HepG2 (cell line): ENCODE data around the gene OSBPL2. TPM values are rescaled to one million over a fixed set of nuclear protein-coding genes. Genes with fewer than 3 reads are reported as not detected.

Experiments used
- ATAC-seq: fragments of 200-7000 bp; cut with Tn5 transposase; 3 replicates; pipeline ENCODE4 v1.9.1; 2020; ENCODE audit warnings: mild to moderate bottlenecking, moderate library complexity
- BruUV-seq: library from RNA; stranded (reverse); fragments of 400-500 nt; replicated peaks from 2 replicates; lab custom pipeline; 2021; lab: Mats Ljungman, UMichigan
- CTCF ChIA-PET: fragments of 300-600 bp; formaldehyde crosslinking; extraction: SDS; loops from one replicate; lab custom pipeline; 2021; ENCODE audit warnings: low total read pairs, inconsistent platforms, low intra/inter-chr PET ratio; lab: Yijun Ruan, JAX
- POLR2A ChIA-PET: fragments of 350-600 bp; sonication (Branson Sonifier 250); formaldehyde crosslinking; loops from one replicate; lab custom pipeline; 2020; ENCODE audit warnings: antibody characterized with exemption, inconsistent platforms; lab: Yijun Ruan, JAX
- DNase-seq: peaks from one replicate; pipeline ENCODE4 v3.0.0-alpha.2; 2015; ENCODE audit warnings: low spot score
- FAIRE-seq: peaks from 3 replicates; lab custom pipeline; 2011; peaks lifted over from hg19 to GRCh38; lab: Jason Lieb, UNC
- H2AFZ ChIP-seq: one replicate; pipeline ENCODE4 v1.6.1; 2011; ENCODE audit warnings: low read length, inconsistent platforms
- H3K27ac ChIP-seq: fragments of 300-600 bp; 3 replicates; pipeline ENCODE4 v1.8.0; 2011; ENCODE audit warnings: mixed run types, mild to moderate bottlenecking, mixed read lengths, low read length, inconsistent platforms; ENCODE audit not compliant: insufficient read depth; ENCODE audit errors: extremely low read length
- H3K27me3 ChIP-seq, 2 experiments: fragments of 200-600 bp in 1 of 2; 2 replicates in 1 of 2; 3 replicates in 1 of 2; pipeline versions ENCODE4 v1.6.0 to v1.8.0; 2011; ENCODE audit warnings: low read length in 2 of 2, mild to moderate bottlenecking in 2 of 2, moderate library complexity in 2 of 2, inconsistent platforms in 1 of 2; ENCODE audit not compliant: insufficient read depth in 2 of 2, control insufficient read depth in 1 of 2
- H3K36me3 ChIP-seq, 2 experiments: fragments of 200-600 bp in 1 of 2; replicated peaks in 1 of 2; 2 replicates in 1 of 2; 3 replicates in 1 of 2; pipeline versions ENCODE4 v1.5.1 to v1.8.0; 2011; ENCODE audit warnings: low read length in 2 of 2, inconsistent platforms in 1 of 2; ENCODE audit not compliant: insufficient read depth in 2 of 2, control insufficient read depth in 1 of 2
- H3K4me1 ChIP-seq: 2 replicates; pipeline ENCODE4 v1.5.1; 2012; ENCODE audit warnings: low read length, inconsistent platforms; ENCODE audit not compliant: insufficient read depth
- H3K4me2 ChIP-seq: 2 replicates; pipeline ENCODE4 v1.6.0; 2011; ENCODE audit warnings: low read depth, low read length, inconsistent platforms
- H3K4me3 ChIP-seq, 3 experiments: fragments of 200-600 bp in 1 of 3; sonication (generic), shearing (Covaris generic) in 1 of 3; replicated peaks in 1 of 3; 2 replicates each; pipeline ENCODE4 v1.5.1; 2011 to 2016; ENCODE audit warnings: low read length in 3 of 3, inconsistent platforms in 2 of 3, low read depth in 2 of 3, mild to moderate bottlenecking in 2 of 3, control low read depth in 1 of 3, mixed read lengths in 1 of 3; ENCODE audit not compliant: insufficient read depth in 1 of 3
- H3K79me2 ChIP-seq: one replicate; pipeline ENCODE4 v1.6.1; 2011; ENCODE audit warnings: low read length, inconsistent platforms; ENCODE audit not compliant: insufficient read depth
- H3K9ac ChIP-seq: 2 replicates; pipeline ENCODE4 v1.6.0; 2011; ENCODE audit warnings: mild to moderate bottlenecking, low read depth, low read length, inconsistent platforms; ENCODE audit not compliant: insufficient read depth
- H3K9me3 ChIP-seq: 2 replicates; pipeline ENCODE4 v1.5.1; 2012; ENCODE audit warnings: mild to moderate bottlenecking, low read length
- H4K20me1 ChIP-seq: 2 replicates; pipeline ENCODE4 v1.6.0; 2011; ENCODE audit warnings: inconsistent platforms, mild to moderate bottlenecking, low read length, moderate library complexity; ENCODE audit not compliant: insufficient read depth
- CREB1 ChIP-seq, 2 experiments: fragments of 450-650 bp in 1 of 2; IDR thresholded peaks; 2 replicates each; pipeline ENCODE4 v1.6.1; 2016 to 2017; ENCODE audit warnings: control low read depth in 1 of 2, mild to moderate bottlenecking in 1 of 2, missing compliant biosample characterization in 1 of 2, missing genetic modification characterization in 1 of 2
- FOXP1 ChIP-seq, 2 experiments: fragments of 450-650 bp in 1 of 2; IDR thresholded peaks; 2 replicates each; pipeline ENCODE4 v1.6.1; 2017 to 2018; ENCODE audit warnings: antibody characterized with exemption in 1 of 2
- PHF20 ChIP-seq: sonication (generic); formaldehyde crosslinking; IDR thresholded peaks from 2 replicates; pipeline ENCODE4 v1.5.0; 2020; ENCODE audit warnings: mild to moderate bottlenecking, missing genetic modification reagents
- SALL2 ChIP-seq: sonication (generic); formaldehyde crosslinking; IDR thresholded peaks from 2 replicates; pipeline ENCODE4 v1.8.1; 2023; ENCODE audit warnings: mild to moderate bottlenecking, missing genetic modification reagents, inconsistent platforms
- TEAD3 ChIP-seq: optimal IDR thresholded peaks from 2 replicates; pipeline ENCODE3; 2016; ENCODE audit warnings: borderline replicate concordance
- ZBTB20 ChIP-seq: sonication (generic); formaldehyde crosslinking; IDR thresholded peaks from 2 replicates; pipeline ENCODE4 v1.8.1; 2023; ENCODE audit warnings: missing genetic modification reagents, low read depth, mild to moderate bottlenecking, borderline replicate concordance
- ZMYM3 ChIP-seq: sonication (generic); formaldehyde crosslinking; IDR thresholded peaks from 2 replicates; pipeline ENCODE4 v1.5.1; 2020; ENCODE audit warnings: mild to moderate bottlenecking, missing genetic modification reagents
- ZNF136 ChIP-seq: sonication (generic); formaldehyde crosslinking; IDR thresholded peaks from 2 replicates; pipeline ENCODE4 v1.8.1; 2022; ENCODE audit warnings: low read depth, mild to moderate bottlenecking, moderate library complexity, missing genetic modification reagents
- ZNF33A ChIP-seq: sonication (generic); formaldehyde crosslinking; IDR thresholded peaks from 2 replicates; pipeline ENCODE4 v1.5.1; 2020; ENCODE audit warnings: missing genetic modification reagents, mild to moderate bottlenecking, moderate library complexity, borderline replicate concordance
- ZNF446 ChIP-seq: sonication (generic); formaldehyde crosslinking; IDR thresholded peaks from 2 replicates; pipeline ENCODE4 v1.5.0; 2020; ENCODE audit warnings: mild to moderate bottlenecking, missing genetic modification reagents
- ZNF460 ChIP-seq: sonication (generic); formaldehyde crosslinking; IDR thresholded peaks from 2 replicates; pipeline ENCODE4 v1.5.1; 2020; ENCODE audit warnings: missing genetic modification reagents, mild to moderate bottlenecking, borderline replicate concordance
- ZNF703 ChIP-seq: sonication (generic); formaldehyde crosslinking; IDR thresholded peaks from 2 replicates; pipeline ENCODE4 v1.5.1; 2020; ENCODE audit warnings: missing genetic modification reagents, mild to moderate bottlenecking, moderate library complexity, borderline replicate concordance
- ZNF704 ChIP-seq: sonication (generic); formaldehyde crosslinking; IDR thresholded peaks from 2 replicates; pipeline ENCODE4 v1.8.1; 2023; ENCODE audit warnings: mild to moderate bottlenecking, inconsistent platforms, moderate library complexity, missing genetic modification reagents, borderline replicate concordance
- ZNF75D ChIP-seq: sonication (generic); formaldehyde crosslinking; IDR thresholded peaks from 2 replicates; pipeline ENCODE4 v1.8.1; 2023; ENCODE audit warnings: missing genetic modification reagents, mild to moderate bottlenecking, borderline replicate concordance
- ZNF761 ChIP-seq: sonication (generic); formaldehyde crosslinking; conservative IDR thresholded peaks from 2 replicates; pipeline ENCODE4 v1.4.0; 2020; ENCODE audit warnings: mild to moderate bottlenecking, missing genetic modification reagents
- ZNF768 ChIP-seq: sonication (generic); formaldehyde crosslinking; IDR thresholded peaks from 2 replicates; pipeline ENCODE4 v1.4.0; 2020; ENCODE audit warnings: missing genetic modification reagents
- WGBS: methylation state at CpG from one replicate; pipeline ENCODE4 v1.1.6; 2017; ENCODE audit warnings: low lambda C conversion rate; 5-methylcytosine and 5-hydroxymethylcytosine counted together
- in situ Hi-C: cut with HindIII; loops from 2 replicates; pipeline ENCODE4 v1.10.0; 2017; ENCODE audit warnings: low pct_unique_long_range_greater_than_20kb; ENCODE audit not compliant: extremely low pct_ligation_motif_present
- intact Hi-C: fragments of 100-400 bp; cut with micrococcal nuclease; formaldehyde crosslinking; loops from one replicate; pipeline ENCODE4 v1.10.0; 2022; ENCODE audit not compliant: unreplicated experiment
- polyA plus RNA-seq, 8 experiments: library from polyadenylated mRNA; depleted of rRNA in 3 of 8; stranded (reverse) in 7 of 8; unstranded in 1 of 8; fragments of >200 nt; fragmentation: Illumina TruSeq in 4 of 8; extraction: Trizol in 4 of 8; gene quantifications; 2 replicates each; pipeline versions ENCODE4 v1.2.1 to v1.2.3, GENCODE V29; 2011 to 2016; ENCODE audit warnings: low read depth in 4 of 8, missing spikeins in 1 of 8, mixed read lengths in 1 of 8; ENCODE audit not compliant: insufficient read depth in 1 of 8
- total RNA-seq, 5 experiments: library from RNA; depleted of rRNA; stranded (reverse); fragments of >200 nt; fragmentation: Illumina TruSeq; extraction: Trizol; gene quantifications; 2 replicates each; pipeline ENCODE4 v1.2.3, GENCODE V29; 2016; ENCODE audit warnings: low read depth in 1 of 5
- TF ChIP-seq, protein P1 (sequence below): sonication (generic); formaldehyde crosslinking; IDR thresholded peaks from 2 replicates; pipeline ENCODE4 v1.4.0; 2020; ENCODE audit warnings: missing genetic modification reagents
- TF ChIP-seq, protein P2 (sequence below): sonication (generic); formaldehyde crosslinking; IDR thresholded peaks from 2 replicates; pipeline ENCODE4 v1.5.0; 2020; ENCODE audit warnings: mild to moderate bottlenecking, missing genetic modification reagents

Gene OSBPL2
- total and polyA plus RNA-seq, 2 of the 13 experiments (the other 11 are each of a cell fraction or from before 2014, with no cell fraction given): 18.5 to 37.4 TPM

GRCh38 chr20:62240020-62240685, 1.8 kb downstream of the OSBPL2 start:
- H3K27me3 ChIP-seq: peaks cover 1 to 14% of the 10 kb centered on the region in 2 experiments; a peak in 3 of 5 replicates
- peaks cover 56% of the 10 kb centered on the region for H3K79me2 ChIP-seq
- H3K9ac ChIP-seq: peak overlapping the region; percentile 90; the same call in 1 of the 2 replicates
- POLR2A ChIA-PET: interaction anchor here (1.6 kb wide), 1 partner anchor 64 kb away, joined by 3 read pairs; no protein-coding TSS in a partner anchor
- no peak overlapping the region for H3K27ac ChIP-seq
- DNase-seq (no peak), ATAC-seq (no peak), FAIRE-seq (peak; percentile 44)
- BruUV-seq: no TSS peak
- in situ Hi-C loops: no loop called here
- no peak overlapping the region for H2AFZ ChIP-seq
- no peaks in the 10 kb centered on the region for H3K9me3 ChIP-seq
- H4K20me1 ChIP-seq: peaks cover 56% of the 10 kb centered on the region
- H3K4me2 ChIP-seq: peak overlapping the region; percentile 97
- peak overlapping the region; percentile 85 to 97 (median 86); a peak in 4 of 6 replicates for H3K4me3 ChIP-seq
- CTCF ChIA-PET: no interaction called here
- peaks cover 15 to 22% of the 10 kb centered on the region in 2 experiments; a peak in 4 of 5 replicates for H3K36me3 ChIP-seq
- intact Hi-C loops: no loop called here
- 93% methylated on average over 13 of the region's 13 CpGs for WGBS
- peaks cover 50% of the 10 kb centered on the region for H3K4me1 ChIP-seq
- TF ChIP-seq ZNF768 (CRISPR knock-in tag) (peak; percentile 70; the same call in 1 of the 2 replicates), ZNF136 (CRISPR knock-in tag) (no peak), CREB1 (IDR thresholded peaks at IDR 0.05) (no peak), CREB1 (CRISPR knock-in tag; IDR thresholded peaks at IDR 0.05) (no peak), SALL2 (CRISPR knock-in tag) (0 out of 2 replicates have a peak, but pooled peaks have one; percentile 11), ZNF446 (CRISPR knock-in tag) (no peak), ZNF33A (CRISPR knock-in tag) (no peak), ZNF703 (CRISPR knock-in tag) (no peak), ZBTB20 (no peak), ZNF761 (CRISPR knock-in tag) (no peak), TEAD3 (peak; percentile 23), ZNF460 (CRISPR knock-in tag) (0 out of 2 replicates have a peak, but pooled peaks have one; percentile 18), PHF20 (CRISPR knock-in tag) (no peak), ZNF75D (CRISPR knock-in tag) (0 out of 2 replicates have a peak, but pooled peaks have one; percentile 14), FOXP1 (IDR thresholded peaks at IDR 0.05) (no peak), FOXP1 (CRISPR knock-in tag; IDR thresholded peaks at IDR 0.05) (no peak), ZNF704 (CRISPR knock-in tag) (no peak), ZMYM3 (CRISPR knock-in tag) (peak; percentile 26)
- TF ChIP-seq, protein P1, sequence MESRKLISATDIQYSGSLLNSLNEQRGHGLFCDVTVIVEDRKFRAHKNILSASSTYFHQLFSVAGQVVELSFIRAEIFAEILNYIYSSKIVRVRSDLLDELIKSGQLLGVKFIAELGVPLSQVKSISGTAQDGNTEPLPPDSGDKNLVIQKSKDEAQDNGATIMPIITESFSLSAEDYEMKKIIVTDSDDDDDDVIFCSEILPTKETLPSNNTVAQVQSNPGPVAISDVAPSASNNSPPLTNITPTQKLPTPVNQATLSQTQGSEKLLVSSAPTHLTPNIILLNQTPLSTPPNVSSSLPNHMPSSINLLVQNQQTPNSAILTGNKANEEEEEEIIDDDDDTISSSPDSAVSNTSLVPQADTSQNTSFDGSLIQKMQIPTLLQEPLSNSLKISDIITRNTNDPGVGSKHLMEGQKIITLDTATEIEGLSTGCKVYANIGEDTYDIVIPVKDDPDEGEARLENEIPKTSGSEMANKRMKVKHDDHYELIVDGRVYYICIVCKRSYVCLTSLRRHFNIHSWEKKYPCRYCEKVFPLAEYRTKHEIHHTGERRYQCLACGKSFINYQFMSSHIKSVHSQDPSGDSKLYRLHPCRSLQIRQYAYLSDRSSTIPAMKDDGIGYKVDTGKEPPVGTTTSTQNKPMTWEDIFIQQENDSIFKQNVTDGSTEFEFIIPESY: 0 out of 2 replicates have a peak, but pooled peaks have one; percentile 18
- TF ChIP-seq, protein P2, sequence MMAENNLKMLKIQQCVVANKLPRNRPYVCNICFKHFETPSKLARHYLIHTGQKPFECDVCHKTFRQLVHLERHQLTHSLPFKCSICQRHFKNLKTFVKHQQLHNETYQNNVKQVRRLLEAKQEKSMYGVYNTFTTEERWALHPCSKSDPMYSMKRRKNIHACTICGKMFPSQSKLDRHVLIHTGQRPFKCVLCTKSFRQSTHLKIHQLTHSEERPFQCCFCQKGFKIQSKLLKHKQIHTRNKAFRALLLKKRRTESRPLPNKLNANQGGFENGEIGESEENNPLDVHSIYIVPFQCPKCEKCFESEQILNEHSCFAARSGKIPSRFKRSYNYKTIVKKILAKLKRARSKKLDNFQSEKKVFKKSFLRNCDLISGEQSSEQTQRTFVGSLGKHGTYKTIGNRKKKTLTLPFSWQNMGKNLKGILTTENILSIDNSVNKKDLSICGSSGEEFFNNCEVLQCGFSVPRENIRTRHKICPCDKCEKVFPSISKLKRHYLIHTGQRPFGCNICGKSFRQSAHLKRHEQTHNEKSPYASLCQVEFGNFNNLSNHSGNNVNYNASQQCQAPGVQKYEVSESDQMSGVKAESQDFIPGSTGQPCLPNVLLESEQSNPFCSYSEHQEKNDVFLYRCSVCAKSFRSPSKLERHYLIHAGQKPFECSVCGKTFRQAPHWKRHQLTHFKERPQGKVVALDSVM (CRISPR knock-in tag): no peak; the same call in 1 of the 2 replicates
